SJCRH30 (cell line): ENCODE measurements around the gene ATP5F1A. TPM values are rescaled to one million over a fixed set of nuclear protein-coding genes. Genes with fewer than 3 reads are reported as not detected.
"Not testable (repeated sequence)": the region's sequence is repeated elsewhere in the genome, so short reads cannot be mapped to it uniquely, and the experiment has no call there.

ENCODE experiments used
- DNase-seq, 2 experiments: peaks; one replicate each; pipeline ENCODE4 v3.0.0-alpha.2; 2015 to 2020
- H3K27ac ChIP-seq: fragments of 250-450 bp; sonication (Bioruptor Pico); 2 replicates; pipeline ENCODE4 v1.5.1; 2020; ENCODE audit warnings: mild to moderate bottlenecking, moderate library complexity
- H3K27me3 ChIP-seq: fragments of 250-450 bp; sonication (Bioruptor Pico); 2 replicates; pipeline ENCODE4 v1.5.1; 2020; ENCODE audit warnings: mild to moderate bottlenecking, moderate library complexity
- H3K36me3 ChIP-seq: fragments of 250-450 bp; sonication (Bioruptor Pico); 2 replicates; pipeline ENCODE4 v1.5.1; 2020; ENCODE audit warnings: mild to moderate bottlenecking, moderate library complexity
- H3K4me1 ChIP-seq: fragments of 250-450 bp; sonication (Bioruptor Pico); 2 replicates; pipeline ENCODE4 v1.5.1; 2020; ENCODE audit warnings: mild to moderate bottlenecking, moderate library complexity
- H3K4me3 ChIP-seq: fragments of 250-450 bp; sonication (Bioruptor Pico); 2 replicates; pipeline ENCODE4 v1.5.1; 2020; ENCODE audit warnings: mild to moderate bottlenecking, moderate library complexity
- H3K9me3 ChIP-seq: fragments of 250-450 bp; sonication (Bioruptor Pico); replicated peaks from 2 replicates; pipeline ENCODE4 v1.5.1; 2020; ENCODE audit warnings: mild to moderate bottlenecking, moderate library complexity
- total RNA-seq: library from RNA; depleted of rRNA; stranded (reverse); fragments of >200 nt; shearing (Covaris generic); gene quantifications from 2 replicates; pipeline ENCODE4 v1.2.3, GENCODE V29; 2014; rRNA removed

ATP5F1A gene
- 435 and 468 TPM in 2 replicates for total RNA-seq

- Histone ChIP-seq H3K4me3 (peak within 1 kb of the TSS; percentile 98), H3K4me1 (no peaks in the 10 kb centered on the region), H3K27me3 (no peaks in the 10 kb centered on the region), H3K27ac (peak within 1 kb of the TSS; percentile 82), H3K36me3 (peaks cover 17% of the 10 kb centered on the region), H3K9me3 (no peaks in the 10 kb centered on the region)
- DNase-seq = peak; percentile 78 to 80
Measured at GRCh38 chr18:46097801-46098615, at the start of gene ATP5F1A. TSS of gene ATP5F1A (minus strand) at chr18:46098296. CDS start at chr18:46098231, 65 bp downstream.

DNA sequence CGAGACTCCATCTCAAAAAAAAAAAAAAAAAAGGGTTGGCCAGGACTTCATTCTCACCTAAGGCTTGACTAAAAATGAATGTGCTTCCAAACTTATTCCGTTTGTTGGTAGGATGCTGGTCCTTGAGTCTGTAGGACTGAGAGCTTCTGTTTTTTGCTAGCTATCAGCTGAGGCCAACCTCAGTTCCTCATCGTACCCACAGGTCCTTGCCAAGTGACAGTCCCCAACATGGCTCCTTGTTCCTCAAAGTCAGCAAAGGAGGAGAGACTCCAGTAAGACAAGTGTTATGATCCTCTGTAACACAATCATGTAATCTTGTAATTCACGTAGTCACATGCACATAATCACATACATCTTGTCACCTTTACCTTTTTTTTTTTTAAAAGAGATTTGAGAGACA, 43.1 kb upstream of the ATP5F1A start:
- Histone ChIP-seq H3K27ac (no peak overlapping the region), H3K27me3 (no peaks in the 10 kb centered on the region), H3K4me3 (no peak overlapping the region), H3K4me1 (no peaks in the 10 kb centered on the region), H3K9me3 (no peaks in the 10 kb centered on the region), H3K36me3 (no peaks in the 10 kb centered on the region)
- DNase-seq = no peak

- no peaks in the 10 kb centered on the region for H3K9me3 ChIP-seq
- H3K36me3 ChIP-seq = no peaks in the 10 kb centered on the region
Measured at GRCh38 chr18:46140173-46140572, 42.1 kb upstream of the ATP5F1A start.

DNA sequence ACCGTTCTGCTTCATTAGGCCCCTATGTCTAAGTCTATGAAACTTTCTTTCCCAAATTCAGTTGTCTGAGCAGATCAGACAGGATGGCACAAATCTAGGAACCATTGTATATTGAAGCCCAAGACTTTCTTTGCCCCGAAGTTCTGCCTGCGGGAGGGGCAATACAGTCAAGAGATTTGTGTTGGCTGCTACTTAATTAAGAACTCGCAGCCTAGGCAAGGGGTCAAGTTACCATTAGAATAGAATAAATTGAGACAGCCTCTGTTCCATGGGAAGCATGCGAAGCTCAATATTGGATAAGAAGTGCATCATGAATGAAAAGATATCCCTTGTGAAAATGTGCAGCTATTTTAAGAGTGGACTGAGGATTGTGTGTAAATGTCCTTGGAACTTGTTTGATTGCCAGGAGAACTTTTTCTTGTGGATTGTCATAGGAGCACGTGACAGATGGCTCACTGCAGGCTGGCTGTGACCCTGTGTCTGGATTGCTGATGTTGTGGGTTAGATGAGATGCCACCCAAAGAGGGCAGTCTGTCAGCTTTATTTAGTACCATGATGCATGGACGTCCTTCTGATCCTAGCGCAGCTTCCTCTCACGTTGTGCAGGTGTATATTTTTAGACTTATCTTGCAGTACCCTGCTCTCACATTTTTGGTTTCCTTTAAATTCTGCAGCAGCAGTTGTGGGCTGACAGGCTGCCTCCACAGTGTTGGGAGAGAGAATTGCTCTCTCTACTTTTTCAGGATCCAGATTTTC, 37.0 kb upstream of the ATP5F1A start:
- no peak for DNase-seq
- no peaks in the 10 kb centered on the region for H3K4me1 ChIP-seq
- H3K36me3 ChIP-seq = no peaks in the 10 kb centered on the region
- no peak overlapping the region for H3K27ac ChIP-seq
- no peak overlapping the region for H3K4me3 ChIP-seq
- no peaks in the 10 kb centered on the region for H3K27me3 ChIP-seq
- H3K9me3 ChIP-seq = no peaks in the 10 kb centered on the region

More at GRCh38 chr18:46140173-46140572, 42.1 kb upstream of the ATP5F1A start:
- H3K4me1 ChIP-seq = no peaks in the 10 kb centered on the region
- no peak overlapping the region for H3K4me3 ChIP-seq
- DNase-seq = no peak
- no peak overlapping the region for H3K27ac ChIP-seq
- H3K27me3 ChIP-seq = no peaks in the 10 kb centered on the region

DNA sequence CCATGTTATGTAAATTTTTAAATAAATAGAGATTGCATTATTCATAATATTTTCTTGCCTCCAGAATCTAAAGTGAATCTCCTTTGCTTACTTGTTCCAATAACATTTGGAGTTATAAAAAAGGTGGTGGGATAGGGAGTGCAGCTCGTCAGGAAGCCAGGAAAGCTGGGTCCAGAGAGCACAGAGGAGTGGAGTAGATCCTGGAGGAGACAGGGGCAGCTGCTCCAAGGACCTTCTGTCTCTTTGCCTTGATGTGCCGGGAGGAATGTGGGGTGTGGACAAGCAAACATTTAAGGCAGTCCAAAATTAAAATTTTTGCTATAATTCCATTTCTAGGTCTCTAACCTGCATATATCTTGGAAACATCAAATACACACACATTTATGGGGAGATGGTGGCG, 35.4 kb upstream of the ATP5F1A start:
- DNase-seq = no peak
- peaks cover 6% of the 10 kb centered on the region; the same call in 1 of the 2 replicates for H3K36me3 ChIP-seq

GRCh38 chr18:46130549-46130948, 32.5 kb upstream of the ATP5F1A start:
- not testable (repeated sequence) for DNase-seq, H3K9me3 ChIP-seq, H3K27ac ChIP-seq, H3K4me1 ChIP-seq, H3K4me3 ChIP-seq, H3K27me3 ChIP-seq, H3K36me3 ChIP-seq

More for the DNA sequence above, 35.4 kb upstream of the ATP5F1A start:
- Histone ChIP-seq H3K4me1 (no peaks in the 10 kb centered on the region), H3K4me3 (no peak overlapping the region), H3K27me3 (no peaks in the 10 kb centered on the region), H3K9me3 (no peaks in the 10 kb centered on the region), H3K27ac (no peak overlapping the region)

GRCh38 chr18:46130061-46130460, 32.0 kb upstream of the ATP5F1A start:
- no peak overlapping the region for H3K4me3 ChIP-seq
- no peaks in the 10 kb centered on the region for H3K27me3 ChIP-seq
- H3K4me1 ChIP-seq = no peaks in the 10 kb centered on the region
- no peak overlapping the region for H3K27ac ChIP-seq
- no peaks in the 10 kb centered on the region for H3K9me3 ChIP-seq
- no peak for DNase-seq
- peaks cover 6% of the 10 kb centered on the region; the same call in 1 of the 2 replicates for H3K36me3 ChIP-seq

GRCh38 chr18:46126625-46127024, 28.5 kb upstream of the ATP5F1A start:
- not testable (repeated sequence) for H3K9me3 ChIP-seq, DNase-seq, H3K27me3 ChIP-seq, H3K4me1 ChIP-seq, H3K4me3 ChIP-seq, H3K27ac ChIP-seq
- peaks cover 13% of the 10 kb centered on the region for H3K36me3 ChIP-seq

- Histone ChIP-seq H3K27ac (no peak overlapping the region), H3K4me3 (no peak overlapping the region), H3K4me1 (no peaks in the 10 kb centered on the region), H3K9me3 (no peaks in the 10 kb centered on the region), H3K36me3 (0 out of 2 replicates have a peak, but pooled peaks cover 2% of the 10 kb centered on the region), H3K27me3 (no peaks in the 10 kb centered on the region)
- no peak for DNase-seq
Measured at GRCh38 chr18:46113751-46114150, 15.7 kb upstream of the ATP5F1A start.

DNA sequence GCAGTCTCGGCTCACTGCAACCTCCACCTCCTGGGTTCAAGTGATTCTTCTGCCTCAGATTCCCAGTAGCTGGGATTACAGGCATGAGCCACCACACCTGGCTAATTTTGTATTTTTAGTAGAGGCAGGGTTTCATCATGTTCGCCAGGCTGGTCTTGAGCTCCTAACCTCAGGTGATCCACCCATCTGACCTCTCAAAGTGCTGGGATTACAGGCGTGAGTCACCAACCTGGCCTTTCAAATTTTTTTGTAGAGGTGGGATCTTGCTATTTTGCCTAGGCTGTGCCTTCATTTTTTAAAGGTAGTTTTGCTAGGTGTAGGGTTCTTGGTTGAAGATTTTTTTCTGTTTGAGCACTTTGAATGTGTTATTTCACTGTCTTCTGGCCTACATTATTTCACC, 12.3 kb upstream of the ATP5F1A start:
- Histone ChIP-seq H3K9me3 (no peaks in the 10 kb centered on the region), H3K4me1 (no peaks in the 10 kb centered on the region), H3K36me3 (peaks cover 2% of the 10 kb centered on the region; the same call in 1 of the 2 replicates), H3K4me3 (no peak overlapping the region), H3K27ac (no peak overlapping the region), H3K27me3 (no peaks in the 10 kb centered on the region)
- no peak for DNase-seq

- Histone ChIP-seq H3K4me3 (no peak overlapping the region), H3K27me3 (no peaks in the 10 kb centered on the region), H3K9me3 (no peaks in the 10 kb centered on the region), H3K27ac (no peak overlapping the region), H3K36me3 (no peaks in the 10 kb centered on the region; the same call in 1 of the 2 replicates), H3K4me1 (no peaks in the 10 kb centered on the region)
- DNase-seq = no peak
Measured at GRCh38 chr18:46109386-46109785, 11.3 kb upstream of the ATP5F1A start.

DNA sequence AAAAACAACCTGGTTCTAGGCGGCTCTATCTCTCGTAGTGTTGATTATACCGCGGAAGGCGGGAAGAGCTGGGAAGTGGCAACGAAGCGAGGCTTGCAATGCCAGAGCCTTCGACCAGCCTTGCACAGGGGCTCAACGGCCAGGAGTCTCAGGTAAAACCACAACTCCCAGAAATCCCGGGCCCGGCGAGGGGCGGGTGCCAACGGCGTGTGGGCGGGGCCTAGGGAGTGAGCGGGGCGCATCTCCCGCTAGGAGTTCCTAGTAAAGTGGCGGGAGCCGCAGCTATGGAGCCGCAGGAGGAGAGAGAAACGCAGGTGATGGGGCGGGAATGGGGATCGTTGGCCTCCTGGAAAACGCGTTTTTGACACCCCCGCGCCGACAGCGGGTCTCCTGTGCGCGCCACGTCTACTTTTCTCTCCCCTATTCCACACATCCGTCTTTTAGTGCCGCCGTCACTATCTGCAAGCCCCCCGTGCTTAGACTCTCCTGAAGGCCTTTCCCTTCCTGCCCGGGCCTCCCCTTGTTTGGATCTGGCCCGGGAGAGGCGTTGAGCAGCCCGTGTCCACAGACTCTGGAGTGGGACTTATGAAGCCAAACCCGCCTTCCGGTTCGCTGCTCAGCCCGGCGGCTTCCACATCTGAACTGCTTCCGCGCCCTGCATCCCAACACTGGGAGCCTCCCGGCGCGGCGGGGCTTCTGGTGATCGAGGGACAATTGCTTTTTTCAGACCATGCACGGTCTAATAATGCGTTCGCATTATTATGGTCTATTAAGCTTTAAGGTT, 6.2 kb upstream of the ATP5F1A start, which contains the start of gene HAUS1:
HAUS1 (plus strand) TSS at position 258 of the 784 bp plus-strand sequence; CDS start at position 285, 27 bp downstream.
- Histone ChIP-seq H3K27ac (peak within 1 kb of the TSS; percentile 75), H3K9me3 (no peaks in the 10 kb centered on the region), H3K36me3 (no peaks in the 10 kb centered on the region; the same call in 1 of the 2 replicates), H3K4me1 (no peaks in the 10 kb centered on the region), H3K4me3 (peak within 1 kb of the TSS; percentile 77), H3K27me3 (no peaks in the 10 kb centered on the region)
- DNase-seq = peak; percentile 89

DNA sequence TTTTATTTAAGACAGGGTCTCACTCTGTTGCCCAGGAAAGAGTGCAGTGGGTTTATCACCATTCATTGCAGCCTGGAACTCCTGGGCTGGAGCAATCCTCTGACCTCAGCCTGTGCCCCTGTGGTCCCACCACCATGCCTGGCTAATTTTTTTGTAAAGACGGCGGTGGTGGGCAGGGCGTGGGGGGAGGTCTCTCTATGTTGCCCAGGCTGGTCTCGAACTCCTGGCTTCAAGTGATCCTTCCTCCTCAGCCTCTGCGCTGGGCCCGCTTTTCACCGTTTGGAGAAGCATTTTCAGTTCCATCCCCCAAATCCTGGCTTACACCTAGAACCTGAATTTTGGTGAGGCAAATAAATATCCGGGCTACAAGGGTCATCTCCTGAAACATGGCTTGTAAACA, 1.4 kb upstream of the ATP5F1A start:
- no peaks in the 10 kb centered on the region for H3K9me3 ChIP-seq

DNA sequence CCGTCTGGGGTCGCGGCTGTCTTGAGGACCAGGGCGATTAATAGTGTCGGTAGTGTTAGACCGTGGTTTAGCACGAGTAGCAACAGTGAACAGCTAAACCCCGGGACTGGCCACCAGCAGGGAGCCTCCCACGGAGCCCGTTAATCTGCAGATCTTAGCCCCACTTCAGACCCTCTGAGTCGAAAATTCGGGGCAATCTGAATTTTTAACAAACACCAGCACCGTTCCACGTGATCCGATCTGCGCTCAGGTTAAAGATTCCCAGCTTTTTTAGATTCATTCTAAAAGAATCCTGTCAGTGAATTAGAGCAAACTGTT, 479 bp upstream of the ATP5F1A start:
- no peak for DNase-seq
- Histone ChIP-seq H3K27ac (peak overlapping the region; percentile 82), H3K4me3 (peak overlapping the region; percentile 98), H3K27me3 (no peaks in the 10 kb centered on the region), H3K4me1 (no peaks in the 10 kb centered on the region), H3K36me3 (peaks cover 13% of the 10 kb centered on the region), H3K9me3 (no peaks in the 10 kb centered on the region)

More for the DNA sequence above, 1.4 kb upstream of the ATP5F1A start:
- Histone ChIP-seq H3K27me3 (no peaks in the 10 kb centered on the region), H3K4me3 (no peak overlapping the region), H3K4me1 (no peaks in the 10 kb centered on the region), H3K36me3 (peaks cover 8% of the 10 kb centered on the region), H3K27ac (no peak overlapping the region)
- no peak for DNase-seq
